IPS-20b (cell line): ENCODE measurements around the gene ZSCAN4.
A peak's percentile ranks its signal among the peaks of the same experiment; 100 is the strongest.

Experiments used
- H3K27ac ChIP-seq: one replicate; pipeline ENCODE4 v1.5.1; 2013; ENCODE audit warnings: low read length
- H3K27me3 ChIP-seq: 2 replicates; pipeline ENCODE4 v1.6.1; 2013; ENCODE audit warnings: mild to moderate bottlenecking, low read length, inconsistent platforms; ENCODE audit not compliant: insufficient read depth
- H3K36me3 ChIP-seq: 2 replicates; pipeline ENCODE4 v1.6.1; 2013; ENCODE audit warnings: low read depth, mild to moderate bottlenecking, inconsistent platforms, low read length, moderate library complexity; ENCODE audit not compliant: insufficient read depth
- H3K4me1 ChIP-seq: 2 replicates; pipeline ENCODE4 v1.6.1; 2013; ENCODE audit warnings: mild to moderate bottlenecking, control low read depth, inconsistent platforms, low read length, moderate library complexity; ENCODE audit not compliant: insufficient read depth
- H3K4me3 ChIP-seq: 2 replicates; pipeline ENCODE4 v1.5.1; 2013; ENCODE audit warnings: mild to moderate bottlenecking, low read length, inconsistent platforms
- H3K9ac ChIP-seq: 2 replicates; pipeline ENCODE4 v1.6.1; 2013; ENCODE audit warnings: low read depth, mild to moderate bottlenecking, inconsistent platforms, low read length, moderate library complexity
- H3K9me3 ChIP-seq: 2 replicates; pipeline ENCODE4 v1.6.1; 2013; ENCODE audit warnings: mild to moderate bottlenecking, low read depth, low read length, inconsistent platforms; ENCODE audit not compliant: insufficient read depth

Gene ZSCAN4, protein sequence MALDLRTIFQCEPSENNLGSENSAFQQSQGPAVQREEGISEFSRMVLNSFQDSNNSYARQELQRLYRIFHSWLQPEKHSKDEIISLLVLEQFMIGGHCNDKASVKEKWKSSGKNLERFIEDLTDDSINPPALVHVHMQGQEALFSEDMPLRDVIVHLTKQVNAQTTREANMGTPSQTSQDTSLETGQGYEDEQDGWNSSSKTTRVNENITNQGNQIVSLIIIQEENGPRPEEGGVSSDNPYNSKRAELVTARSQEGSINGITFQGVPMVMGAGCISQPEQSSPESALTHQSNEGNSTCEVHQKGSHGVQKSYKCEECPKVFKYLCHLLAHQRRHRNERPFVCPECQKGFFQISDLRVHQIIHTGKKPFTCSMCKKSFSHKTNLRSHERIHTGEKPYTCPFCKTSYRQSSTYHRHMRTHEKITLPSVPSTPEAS

GRCh38 chr19:57668635-57669034 is at the start of gene ZSCAN4:
TSS of gene ZSCAN4 (plus strand) at chr19:57668935. CDS start at chr19:57676146, 7,211 bp downstream.
- H3K27ac ChIP-seq, result no peak within 1 kb of the TSS
- no peaks in the 10 kb centered on the region; the same call in 1 of the 2 replicates for H3K4me1 ChIP-seq
- H3K36me3 ChIP-seq, result no peaks in the 10 kb centered on the region
- H3K4me3 ChIP-seq, result no peak within 1 kb of the TSS
- peaks cover 34% of the 10 kb centered on the region for H3K27me3 ChIP-seq
- no peaks in the 10 kb centered on the region for H3K9me3 ChIP-seq
- no peak within 1 kb of the TSS for H3K9ac ChIP-seq

GRCh38 chr19:57620673-57621348 is 47.9 kb upstream of the ZSCAN4 start:
- Histone ChIP-seq H3K4me3 (peak overlapping the region; percentile 31), H3K9ac (no peak overlapping the region), H3K9me3 (peaks cover 100% of the 10 kb centered on the region), H3K27ac (no peak overlapping the region), H3K27me3 (no peaks in the 10 kb centered on the region), H3K36me3 (peaks cover 91% of the 10 kb centered on the region), H3K4me1 (no peaks in the 10 kb centered on the region)

GRCh38 chr19:57623091-57623490 is 45.6 kb upstream of the ZSCAN4 start:
- no peaks in the 10 kb centered on the region for H3K4me1 ChIP-seq
- peaks cover 69% of the 10 kb centered on the region for H3K36me3 ChIP-seq
- H3K27ac ChIP-seq, result no peak overlapping the region
- H3K9me3 ChIP-seq, result peaks cover 78% of the 10 kb centered on the region
- no peaks in the 10 kb centered on the region for H3K27me3 ChIP-seq
- no peak overlapping the region for H3K4me3 ChIP-seq
- H3K9ac ChIP-seq, result no peak overlapping the region

DNA sequence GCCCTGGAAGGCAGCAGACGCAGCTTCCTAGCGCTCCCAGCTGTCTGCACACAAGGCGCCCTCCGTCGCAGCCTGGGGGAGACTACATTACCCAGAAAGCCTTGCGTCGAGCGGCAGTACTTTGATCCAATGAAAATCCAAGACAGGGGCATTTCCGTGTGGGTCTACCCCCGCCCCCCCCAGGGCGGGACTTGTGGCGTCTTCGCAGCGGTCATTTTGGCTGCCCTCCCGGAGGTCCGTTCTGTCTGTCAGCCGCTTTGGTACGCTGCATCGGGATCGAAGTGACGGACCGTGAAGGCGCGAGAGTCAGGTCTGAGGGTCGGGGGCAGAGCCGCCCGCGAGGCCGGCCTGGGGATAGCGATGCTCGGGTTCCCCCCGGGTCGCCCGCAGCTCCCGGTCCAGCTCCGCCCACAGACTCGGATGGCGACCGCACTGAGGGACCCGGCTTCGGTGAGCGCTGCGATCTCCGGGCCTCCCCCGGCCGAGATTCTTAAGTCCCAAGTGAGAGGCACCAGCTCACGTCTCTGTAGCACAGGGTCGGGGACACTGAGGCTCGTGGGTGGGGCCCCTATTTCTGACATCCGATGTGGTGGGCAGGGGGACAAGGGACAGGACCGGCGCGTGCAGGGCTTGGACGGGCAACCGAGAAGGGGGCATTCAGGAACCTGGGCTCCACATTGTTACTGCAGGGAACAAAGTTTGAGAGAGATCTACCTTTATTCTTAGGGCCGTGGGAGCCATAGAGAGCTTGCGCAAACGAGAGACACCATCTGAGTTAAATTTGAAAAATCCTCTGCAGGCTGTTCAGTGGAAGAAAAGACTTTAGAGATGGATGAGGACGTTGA is 35.5 kb upstream of the ZSCAN4 start, which contains the start of gene ZNF211:
ZNF211 (plus strand) TSS at position 182 of the 845 bp plus-strand sequence; CDS start at position 361, 179 bp downstream.
- H3K27me3 ChIP-seq, result no peaks in the 10 kb centered on the region
- peak within 1 kb of the TSS; percentile 96 for H3K4me3 ChIP-seq
- H3K9me3 ChIP-seq, result peaks cover 15% of the 10 kb centered on the region; the same call in 1 of the 2 replicates
- peak within 1 kb of the TSS; percentile 84 for H3K9ac ChIP-seq
- no peak within 1 kb of the TSS for H3K27ac ChIP-seq
- no peaks in the 10 kb centered on the region for H3K4me1 ChIP-seq
- peaks cover 28% of the 10 kb centered on the region for H3K36me3 ChIP-seq

- Histone ChIP-seq H3K27me3 (no peaks in the 10 kb centered on the region), H3K4me1 (no peaks in the 10 kb centered on the region), H3K9ac (peak overlapping the region; percentile 84), H3K36me3 (peaks cover 32% of the 10 kb centered on the region), H3K9me3 (peaks cover 15% of the 10 kb centered on the region; the same call in 1 of the 2 replicates), H3K27ac (no peak overlapping the region), H3K4me3 (peak overlapping the region; percentile 96)
Observed at GRCh38 chr19:57633832-57634131, 35.0 kb upstream of the ZSCAN4 start.

- Histone ChIP-seq H3K9me3 (peaks cover 32% of the 10 kb centered on the region), H3K9ac (no peak overlapping the region), H3K27me3 (no peaks in the 10 kb centered on the region), H3K36me3 (peaks cover 62% of the 10 kb centered on the region), H3K27ac (no peak overlapping the region), H3K4me1 (no peaks in the 10 kb centered on the region), H3K4me3 (no peak overlapping the region)
Observed at GRCh38 chr19:57637379-57637778, 31.4 kb upstream of the ZSCAN4 start.

- H3K36me3 ChIP-seq, result peaks cover 50% of the 10 kb centered on the region
- peaks cover 27% of the 10 kb centered on the region for H3K9me3 ChIP-seq
- H3K4me1 ChIP-seq, result no peaks in the 10 kb centered on the region
- no peak overlapping the region for H3K27ac ChIP-seq
- no peaks in the 10 kb centered on the region for H3K27me3 ChIP-seq
- H3K4me3 ChIP-seq, result no peak overlapping the region
- no peak overlapping the region for H3K9ac ChIP-seq
Observed at GRCh38 chr19:57641715-57642234, 27.0 kb upstream of the ZSCAN4 start.

- Histone ChIP-seq H3K27ac (no peak overlapping the region), H3K9ac (no peak overlapping the region), H3K4me1 (no peaks in the 10 kb centered on the region), H3K27me3 (no peaks in the 10 kb centered on the region), H3K9me3 (peaks cover 19% of the 10 kb centered on the region), H3K4me3 (no peak overlapping the region), H3K36me3 (peaks cover 44% of the 10 kb centered on the region)
Observed at GRCh38 chr19:57642396-57643046, 26.2 kb upstream of the ZSCAN4 start.

DNA sequence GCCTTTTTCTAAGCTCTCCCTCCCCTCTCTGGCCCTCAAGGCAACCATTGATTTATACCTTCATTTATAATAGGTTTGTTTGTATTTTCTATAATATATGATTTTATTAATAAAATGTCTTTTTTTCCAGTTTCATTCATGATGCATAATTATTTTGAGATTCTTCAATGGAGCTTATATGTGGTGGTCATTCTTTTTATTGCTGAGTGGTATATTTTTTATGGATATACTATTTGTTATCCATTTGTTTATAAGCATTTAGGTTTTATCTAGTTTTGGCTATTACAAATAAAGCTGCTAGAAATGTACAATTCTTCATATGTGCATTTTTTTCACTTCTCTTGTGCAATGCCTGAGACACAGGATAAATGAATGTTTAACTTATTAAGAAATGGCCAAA is 25.0 kb upstream of the ZSCAN4 start:
- peaks cover 37% of the 10 kb centered on the region for H3K36me3 ChIP-seq

DNA sequence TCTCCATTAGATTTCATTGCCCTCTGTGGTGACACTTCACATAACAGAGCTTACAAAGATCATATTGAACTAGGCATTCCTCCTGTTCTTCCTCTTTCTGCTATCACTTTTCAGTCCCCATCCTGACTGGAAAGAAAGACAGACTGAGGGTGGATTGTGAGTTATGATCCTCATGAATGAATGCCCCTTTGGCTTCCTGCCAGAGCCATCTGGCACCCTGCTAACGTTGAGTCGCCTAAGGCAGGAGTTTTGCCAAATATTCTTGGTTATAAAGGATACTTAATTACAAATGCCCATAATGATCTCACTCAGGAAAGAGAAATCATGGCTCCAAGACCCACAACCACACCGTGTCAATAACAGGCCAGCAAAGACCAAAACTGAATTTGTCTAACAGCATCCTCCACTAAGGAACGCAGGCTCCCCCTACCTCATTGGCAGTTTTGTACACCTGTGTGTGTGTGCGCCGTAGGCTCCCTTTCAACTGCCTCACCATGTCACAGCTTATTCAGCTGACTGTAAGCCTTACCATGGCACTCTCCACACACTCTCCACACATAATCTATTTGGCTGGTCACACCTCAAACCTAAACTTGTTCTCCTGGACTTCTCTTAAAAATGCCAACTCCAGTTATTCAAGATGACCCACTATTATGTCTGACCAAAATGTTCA is 20.3 kb upstream of the ZSCAN4 start:
- H3K4me3 ChIP-seq, result no peak overlapping the region
- no peaks in the 10 kb centered on the region for H3K9me3 ChIP-seq

More for the DNA sequence above, 25.0 kb upstream of the ZSCAN4 start:
- Histone ChIP-seq H3K4me1 (no peaks in the 10 kb centered on the region), H3K9ac (no peak overlapping the region), H3K9me3 (peaks cover 17% of the 10 kb centered on the region), H3K27ac (no peak overlapping the region), H3K4me3 (no peak overlapping the region), H3K27me3 (no peaks in the 10 kb centered on the region)

More for the DNA sequence above, 20.3 kb upstream of the ZSCAN4 start:
- Histone ChIP-seq H3K36me3 (no peaks in the 10 kb centered on the region; the same call in 1 of the 2 replicates), H3K9ac (no peak overlapping the region), H3K27me3 (no peaks in the 10 kb centered on the region), H3K4me1 (peaks cover 4% of the 10 kb centered on the region; the same call in 1 of the 2 replicates), H3K27ac (no peak overlapping the region)
